ENCODE results near the gene GPR3. TPM values are rescaled to one million over a fixed set of nuclear protein-coding genes. Genes with fewer than 3 reads are reported as not detected.
A peak's percentile ranks its signal among the peaks of the same experiment; 100 is the strongest.

GPR3 gene
- total RNA-seq, 1 donor from 2014 or later, result 0.74 TPM

- Histone ChIP-seq H3K27ac (peak overlapping the region; percentile 42), H3K4me3 (no peak overlapping the region), H3K36me3 (peaks cover 0 to 80% of the 10 kb centered on the region in 2 donors), H3K27me3 (no peaks in the 10 kb centered on the region), H3K9me3 (no peaks in the 10 kb centered on the region), H3K4me1 (peaks cover 12% of the 10 kb centered on the region)
- DNase-seq (ENCODE audit: extremely low spot score in 2 of 2), result no peak
- intact Hi-C loops (cut with DNase I), result loop anchor here (2.0 kb wide), 1 partner anchor 38 kb away; no protein-coding TSS in a partner anchor
- TF ChIP-seq CTCF (IDR thresholded peaks at IDR 0.05), result no peak
- no peak for TF ChIP-seq POLR2A (IDR thresholded peaks at IDR 0.05)
- no peak for TF ChIP-seq POLR2AphosphoS5 (IDR thresholded peaks at IDR 0.05; ENCODE audit: insufficient read depth in 1 of 2, low read depth in 1 of 2)
These were observed 35.7 kb upstream of the GPR3 start for GRCh38 chr1:27356619-27357280.

- intact Hi-C loops (cut with DNase I), result loop anchor here (2.0 kb wide), 1 partner anchor 37 kb away; no protein-coding TSS in a partner anchor
- peak overlapping the region; percentile 42 for H3K27ac ChIP-seq
- peaks cover 12% of the 10 kb centered on the region for H3K4me1 ChIP-seq
- no peaks in the 10 kb centered on the region for H3K27me3 ChIP-seq
- no peak overlapping the region for H3K4me3 ChIP-seq
- DNase-seq (ENCODE audit: extremely low spot score in 2 of 2), result no peak
- peak; percentile 88 to 96 (median 93) for TF ChIP-seq CTCF (IDR thresholded peaks at IDR 0.05)
- no peak for TF ChIP-seq POLR2A (IDR thresholded peaks at IDR 0.05)
- TF ChIP-seq POLR2AphosphoS5 (IDR thresholded peaks at IDR 0.05; ENCODE audit: insufficient read depth in 1 of 2, low read depth in 1 of 2), result peak in 1 of 2 donors; percentile 38
- no peaks in the 10 kb centered on the region for H3K9me3 ChIP-seq
- H3K36me3 ChIP-seq, result peaks cover 0 to 87% of the 10 kb centered on the region in 2 donors
These were observed 35.0 kb upstream of the GPR3 start for GRCh38 chr1:27357281-27358037.

GRCh38 chr1:27358038-27358927 is 34.1 kb upstream of the GPR3 start:
- H3K27ac ChIP-seq, result no peak overlapping the region
- no peaks in the 10 kb centered on the region for H3K9me3 ChIP-seq
- peaks cover 14% of the 10 kb centered on the region for H3K4me1 ChIP-seq
- H3K27me3 ChIP-seq, result no peaks in the 10 kb centered on the region
- intact Hi-C loops (cut with DNase I), result no loop called here
- H3K4me3 ChIP-seq, result no peak overlapping the region
- peaks cover 0 to 92% of the 10 kb centered on the region in 2 donors for H3K36me3 ChIP-seq
- DNase-seq (ENCODE audit: extremely low spot score in 2 of 2), result no peak
- no peak for TF ChIP-seq POLR2A (IDR thresholded peaks at IDR 0.05)
- no peak for TF ChIP-seq POLR2AphosphoS5 (IDR thresholded peaks at IDR 0.05; ENCODE audit: insufficient read depth in 1 of 2, low read depth in 1 of 2)
- no peak for TF ChIP-seq CTCF (IDR thresholded peaks at IDR 0.05)

GRCh38 chr1:27358928-27359313 is 33.5 kb upstream of the GPR3 start:
- no peaks in the 10 kb centered on the region for H3K27me3 ChIP-seq
- H3K36me3 ChIP-seq, result peaks cover 0 to 92% of the 10 kb centered on the region in 2 donors
- DNase-seq (ENCODE audit: extremely low spot score in 2 of 2), result no peak
- H3K4me3 ChIP-seq, result no peak overlapping the region
- intact Hi-C loops (cut with DNase I), result no loop called here
- TF ChIP-seq CTCF (IDR thresholded peaks at IDR 0.05) (no peak), POLR2AphosphoS5 (IDR thresholded peaks at IDR 0.05; ENCODE audit: insufficient read depth in 1 of 2, low read depth in 1 of 2) (no peak), POLR2A (IDR thresholded peaks at IDR 0.05) (no peak)
- H3K27ac ChIP-seq, result no peak overlapping the region
- peaks cover 21% of the 10 kb centered on the region for H3K4me1 ChIP-seq
- no peaks in the 10 kb centered on the region for H3K9me3 ChIP-seq

Data from vagina (tissue), 2 donors.